Spinal cord (tissue), 10 donors: ENCODE data around the gene EEF1AKMT3. TPM values are rescaled to one million over a fixed set of nuclear protein-coding genes. Genes with fewer than 3 reads are reported as not detected.

ENCODE experiments used
- DNase-seq, 6 donors: peaks; one replicate each; pipeline versions ENCODE4 v3.0.0 to v3.0.0-alpha.2; 2013 to 2015; ENCODE audit warnings: low spot score in 6 of 6, low read depth in 4 of 6
- H3K27ac ChIP-seq: one replicate; pipeline ENCODE4 v1.5.1; 2013; ENCODE audit warnings: low read depth, low read length, control low read depth
- H3K27me3 ChIP-seq: one replicate; pipeline ENCODE4 v1.6.1; 2013; ENCODE audit warnings: low read length; ENCODE audit not compliant: control insufficient read depth, insufficient read depth
- H3K36me3 ChIP-seq: one replicate; pipeline ENCODE4 v1.6.1; 2013; ENCODE audit warnings: low read length; ENCODE audit not compliant: control insufficient read depth, insufficient read depth
- H3K4me1 ChIP-seq: one replicate; pipeline ENCODE4 v1.6.1; 2013; ENCODE audit warnings: low read length; ENCODE audit not compliant: control insufficient read depth, insufficient read depth
- H3K4me3 ChIP-seq: one replicate; pipeline ENCODE4 v1.5.1; 2013; ENCODE audit warnings: low read depth, low read length, control low read depth
- H3K9me3 ChIP-seq: one replicate; pipeline ENCODE4 v1.6.1; 2013; ENCODE audit warnings: low read length; ENCODE audit not compliant: control insufficient read depth, insufficient read depth
- WGBS: methylation state at CpG from one replicate; pipeline ENCODE4 v1.1.5; 2013; ENCODE audit warnings: missing lambda C conversion rate; ENCODE audit not compliant: insufficient coverage; 5-methylcytosine and 5-hydroxymethylcytosine counted together
- long read RNA-seq, 4 donors: transcript quantifications; one replicate each; lab custom pipeline, GENCODE V29; 2026
- polyA plus RNA-seq, 2 donors: library from polyadenylated mRNA; unstranded; fragments of 120-200 nt; gene quantifications; one replicate each; pipeline ENCODE4 v1.2.1, GENCODE V29; 2013; ENCODE audit not compliant: insufficient read length in 2 of 2
- total RNA-seq, 2 donors: library from RNA; depleted of rRNA in 1 of 2; stranded (reverse); fragments of 120-200 nt in 1 of 2; fragments of >200 nt in 1 of 2; gene quantifications; one replicate each; pipeline versions ENCODE4 v1.2.3 to v1.2.4, GENCODE V29; 2013 to 2014
- donor health status: healthy.

Gene EEF1AKMT3
- 1 to 10 TPM; 5.5 to 6.1 TPM for total RNA-seq
- 1 to 10 TPM; 4.7 to 6.0 TPM for polyA plus RNA-seq
- long read RNA-seq, donor 1, partial matches to known transcripts: 11 of 11 reads
- long read RNA-seq, donor 1, other reads (novel, unspliced or antisense): 0 of 11 reads
- long read RNA-seq, donor 2: 0 reads
- long read RNA-seq, donor 3: 0 reads
- long read RNA-seq, donor 4, partial matches to known transcripts: 0 of 1 reads
- long read RNA-seq, donor 4, other reads (novel, unspliced or antisense): 0 of 1 reads

GRCh38 chr12:57772429-57773322, at the start of gene EEF1AKMT3:
Gene EEF1AKMT3 (plus strand): TSS chr12:57772614. CDS start chr12:57772725, 111 bp downstream.
- Histone ChIP-seq H3K27ac (peak within 1 kb of the TSS; percentile 94), H3K4me1 (peaks cover 18% of the 10 kb centered on the region), H3K27me3 (peaks cover 4% of the 10 kb centered on the region), H3K36me3 (peaks cover 12% of the 10 kb centered on the region), H3K9me3 (no peaks in the 10 kb centered on the region), H3K4me3 (peak within 1 kb of the TSS; percentile 99)
- DNase-seq: peak in 2 of 6 donors; percentile 63 to 70
- WGBS: 0% methylated on average over 49 of the region's 67 CpGs

- WGBS: 54% methylated on average over 3 of the region's 11 CpGs
- peaks cover 26% of the 10 kb centered on the region for H3K27me3 ChIP-seq
- DNase-seq: no peak
- H3K4me3 ChIP-seq: no peak overlapping the region
- H3K4me1 ChIP-seq: peaks cover 24% of the 10 kb centered on the region
- H3K36me3 ChIP-seq: peaks cover 63% of the 10 kb centered on the region
- H3K27ac ChIP-seq: no peak overlapping the region
- H3K9me3 ChIP-seq: no peaks in the 10 kb centered on the region
Measured at GRCh38 chr12:57722716-57723629, 49.4 kb upstream of the EEF1AKMT3 start.

- no CpG with 5 or more reads among the region's 2 CpGs for WGBS
- H3K4me3 ChIP-seq: no peak overlapping the region
- H3K9me3 ChIP-seq: no peaks in the 10 kb centered on the region
- peaks cover 63% of the 10 kb centered on the region for H3K36me3 ChIP-seq
- no peak overlapping the region for H3K27ac ChIP-seq
- peaks cover 24% of the 10 kb centered on the region for H3K4me1 ChIP-seq
- DNase-seq: no peak
- H3K27me3 ChIP-seq: peaks cover 27% of the 10 kb centered on the region
Measured at GRCh38 chr12:57723630-57723962, 48.8 kb upstream of the EEF1AKMT3 start.

- DNase-seq: no peak
- Histone ChIP-seq H3K27ac (no peak overlapping the region), H3K27me3 (peaks cover 27% of the 10 kb centered on the region), H3K4me1 (peaks cover 24% of the 10 kb centered on the region), H3K9me3 (no peaks in the 10 kb centered on the region), H3K4me3 (no peak overlapping the region), H3K36me3 (peaks cover 60% of the 10 kb centered on the region)
- WGBS: 89% methylated on average over 12 of the region's 12 CpGs
Measured at GRCh38 chr12:57724003-57724935, 48.1 kb upstream of the EEF1AKMT3 start.

GRCh38 chr12:57724936-57725740, 47.3 kb upstream of the EEF1AKMT3 start:
- Histone ChIP-seq H3K27ac (no peak overlapping the region), H3K4me1 (peaks cover 24% of the 10 kb centered on the region), H3K36me3 (peaks cover 56% of the 10 kb centered on the region), H3K4me3 (no peak overlapping the region), H3K9me3 (no peaks in the 10 kb centered on the region), H3K27me3 (peaks cover 29% of the 10 kb centered on the region)
- no peak for DNase-seq
- WGBS: 68% methylated on average over 2 of the region's 11 CpGs

- Histone ChIP-seq H3K27ac (no peak overlapping the region), H3K4me3 (peak overlapping the region; percentile 64), H3K36me3 (peaks cover 55% of the 10 kb centered on the region), H3K27me3 (peaks cover 29% of the 10 kb centered on the region), H3K9me3 (no peaks in the 10 kb centered on the region), H3K4me1 (peaks cover 24% of the 10 kb centered on the region)
- 10% methylated on average over 4 of the region's 10 CpGs for WGBS
- DNase-seq: no peak
Measured at GRCh38 chr12:57725851-57726150, 46.6 kb upstream of the EEF1AKMT3 start.

GRCh38 chr12:57726151-57726883, 46.1 kb upstream of the EEF1AKMT3 start:
- 4% methylated on average over 77 of the region's 79 CpGs for WGBS
- peak in 2 of 6 donors; percentile 80 to 91 for DNase-seq
- Histone ChIP-seq H3K4me3 (peak overlapping the region; percentile 64), H3K4me1 (peaks cover 24% of the 10 kb centered on the region), H3K27me3 (peaks cover 29% of the 10 kb centered on the region), H3K36me3 (peaks cover 56% of the 10 kb centered on the region), H3K27ac (no peak overlapping the region), H3K9me3 (no peaks in the 10 kb centered on the region)
